H1 (cell line): ENCODE measurements around the gene RPP30. TPM values are rescaled to one million over a fixed set of nuclear protein-coding genes. Genes with fewer than 3 reads are reported as not detected.

Experiments used
- CTCF ChIA-PET: fragments of 300-600 bp; sonication (Branson Sonifier 250); formaldehyde crosslinking; loops from one replicate; lab custom pipeline; 2021; ENCODE audit not compliant: partially characterized antibody; lab: Charles Lee
- POLR2A ChIA-PET: fragments of 300-600 bp; sonication (Branson Sonifier 250); formaldehyde crosslinking; loops from one replicate; lab custom pipeline; 2021; ENCODE audit warnings: inconsistent platforms; ENCODE audit not compliant: partially characterized antibody; lab: Charles Lee
- DNase-seq, 2 experiments: peaks; one replicate each; pipeline versions ENCODE4 v3.0.0 to v3.0.0-alpha.2; 2010 to 2022; ENCODE audit warnings: low spot score in 2 of 2, low read depth in 1 of 2, mixed read lengths in 1 of 2
- FAIRE-seq: peaks from 2 replicates; lab custom pipeline; 2011; peaks lifted over from hg19 to GRCh38; lab: Jason Lieb, UNC
- H2AFZ ChIP-seq: 2 replicates; pipeline ENCODE4 v1.8.1; 2012; ENCODE audit warnings: low read length, inconsistent platforms
- H2AK5ac ChIP-seq: 2 replicates; pipeline ENCODE4 v1.6.1; 2013; ENCODE audit warnings: low read depth, low read length
- H2BK120ac ChIP-seq: replicated peaks from 2 replicates; pipeline ENCODE3; 2013; ENCODE audit warnings: low read depth, low read length, inconsistent platforms
- H2BK12ac ChIP-seq: 2 replicates; pipeline ENCODE4 v1.6.1; 2013; ENCODE audit warnings: low read depth, low read length
- H2BK15ac ChIP-seq: 2 replicates; pipeline ENCODE4 v1.6.1; 2013; ENCODE audit warnings: low read length
- H2BK20ac ChIP-seq: 2 replicates; pipeline ENCODE4 v1.6.1; 2013; ENCODE audit warnings: low read length
- H2BK5ac ChIP-seq: 2 replicates; pipeline ENCODE4 v1.6.1; 2013; ENCODE audit warnings: low read depth, low read length
- H3K14ac ChIP-seq: 2 replicates; pipeline ENCODE4 v1.6.1; 2013; ENCODE audit warnings: inconsistent platforms; ENCODE audit not compliant: insufficient read length
- H3K18ac ChIP-seq: 2 replicates; pipeline ENCODE4 v1.6.1; 2013; ENCODE audit warnings: low read length; ENCODE audit errors: extremely low read depth
- H3K23ac ChIP-seq: 2 replicates; pipeline ENCODE4 v1.6.1; 2013; ENCODE audit warnings: inconsistent platforms; ENCODE audit not compliant: insufficient read length
- H3K23me2 ChIP-seq: 2 replicates; pipeline ENCODE4 v1.6.1; 2013; ENCODE audit warnings: low read depth, low read length
- H3K27ac ChIP-seq: 2 replicates; pipeline ENCODE4 v1.6.1; 2011; ENCODE audit warnings: low read depth, low read length, inconsistent platforms
- H3K27me3 ChIP-seq, 4 experiments: replicated peaks in 1 of 4; 1 replicate in 1 of 4; 2 replicates in 3 of 4; pipeline versions ENCODE4 v1.6.1 to v1.8.1; 2011 to 2013; ENCODE audit warnings: low read length in 3 of 4, mild to moderate bottlenecking in 3 of 4, inconsistent platforms in 2 of 4, mixed read lengths in 2 of 4, moderate library complexity in 1 of 4; ENCODE audit not compliant: control insufficient read depth in 3 of 4, insufficient read depth in 3 of 4; ENCODE audit errors: extremely low read depth in 1 of 4
- H3K36me3 ChIP-seq, 4 experiments: 2 replicates each; pipeline versions ENCODE4 v1.6.1 to v1.8.1; 2011 to 2013; ENCODE audit warnings: mild to moderate bottlenecking in 4 of 4, low read length in 3 of 4, moderate library complexity in 2 of 4, control low read depth in 1 of 4, inconsistent platforms in 1 of 4; ENCODE audit not compliant: insufficient read depth in 4 of 4, control insufficient read depth in 2 of 4
- H3K4ac ChIP-seq: replicated peaks from 2 replicates; pipeline ENCODE3; 2013; ENCODE audit warnings: low read length, low read depth, mixed read lengths, inconsistent platforms; ENCODE audit not compliant: insufficient read length
- H3K4me1 ChIP-seq, 4 experiments: replicated peaks in 1 of 4; 1 replicate in 1 of 4; 2 replicates in 3 of 4; pipeline versions ENCODE4 v1.6.1 to v1.8.1; 2011 to 2013; ENCODE audit warnings: low read length in 3 of 4, inconsistent platforms in 2 of 4, mixed read lengths in 1 of 4; ENCODE audit not compliant: insufficient read depth in 4 of 4, control insufficient read depth in 3 of 4
- H3K4me2 ChIP-seq, 2 experiments: 2 replicates each; pipeline versions ENCODE4 v1.6.1 to v1.8.1; 2011 to 2013; ENCODE audit warnings: low read depth in 2 of 2, low read length in 2 of 2, control low read depth in 1 of 2, inconsistent platforms in 1 of 2, mild to moderate bottlenecking in 1 of 2; ENCODE audit not compliant: insufficient read depth in 1 of 2
- H3K4me3 ChIP-seq, 4 experiments: fragments of 200-600, 300-600 bp in 1 of 4; sonication (generic), shearing (Covaris generic), sonication (Bioruptor Twin) in 1 of 4; 2 replicates each; pipeline versions ENCODE4 v1.5.1 to v1.8.1; 2011 to 2016; ENCODE audit warnings: low read length in 4 of 4, low read depth in 3 of 4, control low read depth in 2 of 4, inconsistent platforms in 2 of 4, mild to moderate bottlenecking in 2 of 4, mixed read lengths in 1 of 4, moderate library complexity in 1 of 4; ENCODE audit not compliant: insufficient read depth in 2 of 4; ENCODE audit errors: extremely low read depth in 1 of 4
- H3K56ac ChIP-seq: replicated peaks from 2 replicates; pipeline ENCODE3; 2013; ENCODE audit warnings: low read depth, mild to moderate bottlenecking, mixed read lengths, low read length, inconsistent platforms; ENCODE audit not compliant: insufficient read length
- H3K79me1 ChIP-seq: 2 replicates; pipeline ENCODE4 v1.6.1; 2013; ENCODE audit warnings: low read depth, low read length, control low read depth
- H3K79me2 ChIP-seq, 2 experiments: 2 replicates each; pipeline versions ENCODE4 v1.6.1 to v1.8.1; 2012 to 2013; ENCODE audit warnings: low read length in 2 of 2, mild to moderate bottlenecking in 2 of 2, inconsistent platforms in 1 of 2; ENCODE audit not compliant: insufficient read depth in 2 of 2, control insufficient read depth in 1 of 2
- H3K9ac ChIP-seq, 4 experiments: replicated peaks in 1 of 4; 1 replicate in 1 of 4; 2 replicates in 3 of 4; pipeline versions ENCODE4 v1.6.1 to v1.8.1; 2011 to 2013; ENCODE audit warnings: low read depth in 3 of 4, low read length in 3 of 4, control low read depth in 2 of 4, mild to moderate bottlenecking in 2 of 4, moderate library complexity in 2 of 4, inconsistent platforms in 1 of 4; ENCODE audit errors: extremely low read depth in 1 of 4
- H3K9me3 ChIP-seq, 2 experiments: 2 replicates each; pipeline versions ENCODE4 v1.6.1 to v1.8.1; 2012 to 2013; ENCODE audit warnings: mild to moderate bottlenecking in 2 of 2, moderate library complexity in 2 of 2, control low read depth in 1 of 2, inconsistent platforms in 1 of 2, low read depth in 1 of 2, low read length in 1 of 2, mixed read lengths in 1 of 2; ENCODE audit not compliant: insufficient read depth in 2 of 2
- H4K20me1 ChIP-seq, 2 experiments: replicated peaks in 1 of 2; 2 replicates each; pipeline versions ENCODE3 to v1.8.1; 2011 to 2013; ENCODE audit warnings: inconsistent platforms in 2 of 2, low read length in 2 of 2, mild to moderate bottlenecking in 1 of 2; ENCODE audit not compliant: insufficient read depth in 2 of 2, control insufficient read depth in 1 of 2
- H4K5ac ChIP-seq: 2 replicates; pipeline ENCODE4 v1.6.1; 2013; ENCODE audit warnings: low read length, low read depth, mixed read lengths, inconsistent platforms; ENCODE audit not compliant: insufficient read length
- H4K8ac ChIP-seq: 2 replicates; pipeline ENCODE4 v1.8.0; 2013; ENCODE audit warnings: mild to moderate bottlenecking, moderate library complexity, low read length, inconsistent platforms; ENCODE audit not compliant: insufficient read depth; ENCODE audit errors: extremely low read depth
- H4K91ac ChIP-seq: replicated peaks from 2 replicates; pipeline ENCODE3; 2013; ENCODE audit warnings: low read length, mixed read lengths, inconsistent platforms; ENCODE audit not compliant: insufficient read length
- ATF2 ChIP-seq: IDR thresholded peaks from 2 replicates; pipeline ENCODE4 v1.6.1; 2012; ENCODE audit warnings: low read length, inconsistent platforms
- ATF3 ChIP-seq: IDR thresholded peaks from 2 replicates; pipeline ENCODE4 v1.6.1; 2011; ENCODE audit warnings: low read depth, mild to moderate bottlenecking, low read length; ENCODE audit not compliant: insufficient read depth
- CBX8 ChIP-seq: fragments of 300-800, 300-1000 bp; sonication (generic); IDR thresholded peaks from 2 replicates; pipeline ENCODE4 v1.7.1; 2016; ENCODE audit warnings: low read depth, low read length, borderline replicate concordance
- FOSL1 ChIP-seq: IDR thresholded peaks from 2 replicates; pipeline ENCODE4 v1.6.1; 2011; ENCODE audit warnings: mild to moderate bottlenecking, low read depth, low read length, moderate library complexity; ENCODE audit not compliant: insufficient read depth
- MAFK ChIP-seq: IDR thresholded peaks from 2 replicates; pipeline ENCODE4 v1.6.1; 2012; ENCODE audit warnings: low read depth, mild to moderate bottlenecking, improper control_type of control experiment, low read length
- MAX ChIP-seq: IDR thresholded peaks from 2 replicates; pipeline ENCODE4 v1.6.1; 2012; ENCODE audit warnings: inconsistent platforms
- POLR2AphosphoS5 ChIP-seq: IDR thresholded peaks from 2 replicates; pipeline ENCODE4 v1.6.1; 2011; ENCODE audit warnings: low read depth, low read length
- SUZ12 ChIP-seq: fragments of 200-600 bp; sonication (generic); IDR thresholded peaks from 2 replicates; pipeline ENCODE4 v1.6.1; 2012; ENCODE audit warnings: mild to moderate bottlenecking, inconsistent platforms, low read length, moderate library complexity, mixed read lengths
- TBP ChIP-seq: IDR thresholded peaks from 2 replicates; pipeline ENCODE4 v1.6.1; 2011; ENCODE audit warnings: low read depth, low read length, improper control_type of control experiment
- USF2 ChIP-seq: IDR thresholded peaks from 2 replicates; pipeline ENCODE4 v1.6.1; 2011; ENCODE audit warnings: low read length, improper control_type of control experiment
- WGBS, 2 experiments: shearing (Covaris generic) in 1 of 2; methylation state at CpG; one replicate each; pipeline versions ENCODE4 v1.1.6 to v1.1.7; 2013 to 2015; ENCODE audit warnings: low lambda C conversion rate in 2 of 2, mixed read lengths in 2 of 2, inconsistent platforms in 1 of 2, low coverage in 1 of 2, missing lambda C conversion rate in 1 of 2; ENCODE audit not compliant: insufficient replicate concordance in 2 of 2, insufficient coverage in 1 of 2, insufficient read length in 1 of 2; ENCODE audit errors: extremely low coverage in 1 of 2, missing lambda C conversion rate in 1 of 2; 5-methylcytosine and 5-hydroxymethylcytosine counted together
- polyA plus RNA-seq, 7 experiments: library from polyadenylated mRNA; depleted of rRNA in 3 of 7; stranded (reverse) in 5 of 7; unstranded in 2 of 7; fragments of >200 nt in 5 of 7; fragments of 200-250 nt in 2 of 7; gene quantifications; 1 replicate in 5 of 7; 2 replicates in 1 of 7; 4 replicates in 1 of 7; pipeline versions ENCODE4 v1.2.1 to v1.2.3, GENCODE V29; 2011 to 2013; ENCODE audit warnings: missing spikeins in 2 of 7, mixed read lengths in 2 of 7
- total RNA-seq: library from RNA; stranded (reverse); fragmentation: NEBNext Ultra II Directional; extraction: Animal tissue kit (Norgen Biotek cat#: 25700); gene quantifications from 2 replicates; pipeline ENCODE4 v1.2.1, GENCODE V29; 2021

RPP30 gene
- total and polyA plus RNA-seq, 2 of the 8 experiments (the other 6 are each of a cell fraction or from before 2014, with no cell fraction given) = 38.9 to 79.7 TPM

GRCh38 chr10:90893190-90893589 lies 21.4 kb downstream of the RPP30 start:
- Histone ChIP-seq H3K23me2 (no peaks in the 10 kb centered on the region), H3K4me2 (no peak overlapping the region), H4K8ac (no peak overlapping the region), H3K79me1 (peaks cover 2% of the 10 kb centered on the region; the same call in 1 of the 2 replicates), H3K56ac (no peak overlapping the region), H2BK5ac (no peak overlapping the region), H2AK5ac (no peak overlapping the region), H3K23ac (no peak overlapping the region), H2AFZ (no peak overlapping the region), H2BK15ac (no peak overlapping the region), H3K18ac (no peak overlapping the region), H3K4me1 (no peaks in the 10 kb centered on the region), H3K9me3 (no peaks in the 10 kb centered on the region; a peak in 1 of 4 replicates), H4K5ac (no peak overlapping the region), H3K14ac (no peak overlapping the region), H4K91ac (no peak overlapping the region), H3K36me3 (peaks cover 3 to 47% (median 32%) of the 10 kb centered on the region in 4 experiments; a peak in 7 of 8 replicates), H3K27ac (no peak overlapping the region), H2BK12ac (no peak overlapping the region), H2BK20ac (no peak overlapping the region), H2BK120ac (no peak overlapping the region), H3K79me2 (no peaks in the 10 kb centered on the region), H3K4me3 (no peak overlapping the region), H3K4ac (no peak overlapping the region), H4K20me1 (peaks cover 0 to 2% of the 10 kb centered on the region in 2 experiments), H3K27me3 (no peaks in the 10 kb centered on the region), H3K9ac (no peak overlapping the region)
- 95% methylated on average over 3 of the region's 3 CpGs; no CpG with 5 or more reads in 1 of the 2 experiments for WGBS, 2 experiments
- ChIA-PET POLR2A (no interaction called here), CTCF (interaction anchor here (1.5 to 3.3 kb wide), 2 partner anchors 14 to 36 kb away, joined by 3 to 16 read pairs; no protein-coding TSS in a partner anchor)
- no peak for DNase-seq
- no peak for FAIRE-seq
- TF ChIP-seq ATF3 = no peak
- TF ChIP-seq SUZ12 = no peak
- TF ChIP-seq ATF2 = no peak
- no peak for TF ChIP-seq TBP
- no peak for TF ChIP-seq CBX8
- TF ChIP-seq MAFK = no peak
- TF ChIP-seq FOSL1 = no peak
- TF ChIP-seq MAX = no peak
- no peak for TF ChIP-seq USF2
- TF ChIP-seq POLR2AphosphoS5 = no peak
